Tibial artery (tissue), 4 donors: ENCODE data around the gene TNPO1.
A peak's percentile ranks its signal among the peaks of the same experiment; 100 is the strongest.

Experiments
- DNase-seq, 2 donors: peaks; one replicate each; pipeline ENCODE4 v3.0.0-alpha.2; 2019
- H3K27ac ChIP-seq, 2 donors: fragments of 200-600 bp; sonication (generic) in 1 of 2; 1 replicate in 1 of 2; 2 replicates in 1 of 2; pipeline ENCODE4 v1.5.1; 2018 to 2019; ENCODE audit warnings: mild to moderate bottlenecking in 1 of 2
- H3K27me3 ChIP-seq, 2 donors: fragments of 200-600 bp; sonication (generic) in 1 of 2; one replicate each; pipeline versions ENCODE4 v1.5.1 to v1.6.0; 2016 to 2019
- H3K36me3 ChIP-seq, 3 donors: fragments of 200-600 bp; sonication (generic) in 2 of 3; one replicate each; pipeline ENCODE4 v1.5.1; 2016 to 2019; ENCODE audit warnings: mild to moderate bottlenecking in 2 of 3
- H3K4me1 ChIP-seq, 4 donors: fragments of 200-600 bp; sonication (generic) in 2 of 4; 1 replicate in 3 of 4; 2 replicates in 1 of 4; pipeline ENCODE4 v1.5.1; 2016 to 2019
- H3K4me3 ChIP-seq, 2 donors: fragments of 200-600 bp; sonication (generic) in 1 of 2; 1 replicate in 1 of 2; 2 replicates in 1 of 2; pipeline ENCODE4 v1.5.1; 2018 to 2019; ENCODE audit warnings: mild to moderate bottlenecking in 2 of 2
- H3K9me3 ChIP-seq, 3 donors: fragments of 200-600 bp; sonication (generic) in 1 of 3; one replicate each; pipeline ENCODE4 v1.5.1; 2016 to 2019
- intact Hi-C: fragments of 100-400 bp; cut with DNase I; formaldehyde crosslinking; loops from one replicate; pipeline ENCODE4 v1.15.0; 2023; ENCODE audit warnings: low total_unique reads
- TF ChIP-seq, protein P1 (sequence below), 2 experiments: fragments of 200-600 bp in 1 of 2; fragments of 450-650 bp in 1 of 2; IDR thresholded peaks; one replicate each; pipeline ENCODE4 v1.5.1; 2017 to 2019; ENCODE audit warnings: antibody characterized with exemption in 2 of 2, mild to moderate bottlenecking in 1 of 2, moderate library complexity in 1 of 2

Gene TNPO1

GRCh38 chr5:72831685-72832084 is 15.2 kb downstream of the TNPO1 start:
- intact Hi-C loops: no loop called here
- Histone ChIP-seq H3K27me3 (no peaks in the 10 kb centered on the region), H3K36me3 (no peaks in the 10 kb centered on the region), H3K27ac (no peak overlapping the region), H3K4me3 (no peak overlapping the region), H3K4me1 (no peaks in the 10 kb centered on the region), H3K9me3 (no peaks in the 10 kb centered on the region)
- no peak for DNase-seq
- TF ChIP-seq, protein P1, sequence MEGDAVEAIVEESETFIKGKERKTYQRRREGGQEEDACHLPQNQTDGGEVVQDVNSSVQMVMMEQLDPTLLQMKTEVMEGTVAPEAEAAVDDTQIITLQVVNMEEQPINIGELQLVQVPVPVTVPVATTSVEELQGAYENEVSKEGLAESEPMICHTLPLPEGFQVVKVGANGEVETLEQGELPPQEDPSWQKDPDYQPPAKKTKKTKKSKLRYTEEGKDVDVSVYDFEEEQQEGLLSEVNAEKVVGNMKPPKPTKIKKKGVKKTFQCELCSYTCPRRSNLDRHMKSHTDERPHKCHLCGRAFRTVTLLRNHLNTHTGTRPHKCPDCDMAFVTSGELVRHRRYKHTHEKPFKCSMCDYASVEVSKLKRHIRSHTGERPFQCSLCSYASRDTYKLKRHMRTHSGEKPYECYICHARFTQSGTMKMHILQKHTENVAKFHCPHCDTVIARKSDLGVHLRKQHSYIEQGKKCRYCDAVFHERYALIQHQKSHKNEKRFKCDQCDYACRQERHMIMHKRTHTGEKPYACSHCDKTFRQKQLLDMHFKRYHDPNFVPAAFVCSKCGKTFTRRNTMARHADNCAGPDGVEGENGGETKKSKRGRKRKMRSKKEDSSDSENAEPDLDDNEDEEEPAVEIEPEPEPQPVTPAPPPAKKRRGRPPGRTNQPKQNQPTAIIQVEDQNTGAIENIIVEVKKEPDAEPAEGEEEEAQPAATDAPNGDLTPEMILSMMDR (IDR thresholded peaks at IDR 0.05): no peak

- H3K9me3 ChIP-seq: no peaks in the 10 kb centered on the region
- intact Hi-C loops: no loop called here
- H3K4me1 ChIP-seq: peaks cover 0 to 24% (median 4%) of the 10 kb centered on the region in 4 donors
- no peaks in the 10 kb centered on the region for H3K27me3 ChIP-seq
- H3K36me3 ChIP-seq: no peaks in the 10 kb centered on the region
- no peak for DNase-seq
- no peak overlapping the region for H3K27ac ChIP-seq
- no peak overlapping the region for H3K4me3 ChIP-seq
- TF ChIP-seq, protein P1 (IDR thresholded peaks at IDR 0.05): no peak
These were observed 18.5 kb downstream of the TNPO1 start for GRCh38 chr5:72834924-72835323.

DNA sequence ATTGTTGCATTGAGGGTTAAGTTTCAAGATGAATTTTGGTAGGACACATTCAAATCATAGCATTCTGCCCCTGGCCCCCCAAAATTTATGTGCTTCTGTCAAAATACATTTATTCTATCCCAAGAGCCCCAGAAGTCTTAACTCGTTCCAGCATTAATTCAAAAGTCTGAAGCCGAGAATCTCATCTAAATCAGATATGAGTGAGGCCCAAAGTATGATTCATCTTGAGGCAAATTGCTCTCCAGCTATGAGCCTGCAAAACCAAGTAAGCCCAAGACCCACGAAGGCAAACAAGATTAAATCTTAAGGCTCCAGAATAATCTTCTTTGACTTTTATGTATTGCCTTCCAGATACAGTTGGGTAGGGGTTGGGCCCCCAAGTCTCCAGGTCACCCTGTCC is 19.2 kb downstream of the TNPO1 start:
- TF ChIP-seq, protein P1 (IDR thresholded peaks at IDR 0.05): no peak
- H3K4me3 ChIP-seq: no peak overlapping the region
- no peaks in the 10 kb centered on the region for H3K27me3 ChIP-seq
- no peak overlapping the region for H3K27ac ChIP-seq
- no peaks in the 10 kb centered on the region for H3K9me3 ChIP-seq
- H3K4me1 ChIP-seq: peaks cover 0 to 28% (median 5%) of the 10 kb centered on the region in 4 donors
- no peaks in the 10 kb centered on the region for H3K36me3 ChIP-seq
- intact Hi-C loops: no loop called here
- no peak for DNase-seq

- DNase-seq: no peak
- intact Hi-C loops: no loop called here
- H3K36me3 ChIP-seq: no peaks in the 10 kb centered on the region
- TF ChIP-seq, protein P1 (IDR thresholded peaks at IDR 0.05): no peak
- H3K9me3 ChIP-seq: no peaks in the 10 kb centered on the region
- H3K27me3 ChIP-seq: no peaks in the 10 kb centered on the region
- no peak overlapping the region for H3K27ac ChIP-seq
- H3K4me1 ChIP-seq: peaks cover 0 to 35% (median 8%) of the 10 kb centered on the region in 4 donors
- H3K4me3 ChIP-seq: no peak overlapping the region
These were observed 20.3 kb downstream of the TNPO1 start for GRCh38 chr5:72836810-72837209.

DNA sequence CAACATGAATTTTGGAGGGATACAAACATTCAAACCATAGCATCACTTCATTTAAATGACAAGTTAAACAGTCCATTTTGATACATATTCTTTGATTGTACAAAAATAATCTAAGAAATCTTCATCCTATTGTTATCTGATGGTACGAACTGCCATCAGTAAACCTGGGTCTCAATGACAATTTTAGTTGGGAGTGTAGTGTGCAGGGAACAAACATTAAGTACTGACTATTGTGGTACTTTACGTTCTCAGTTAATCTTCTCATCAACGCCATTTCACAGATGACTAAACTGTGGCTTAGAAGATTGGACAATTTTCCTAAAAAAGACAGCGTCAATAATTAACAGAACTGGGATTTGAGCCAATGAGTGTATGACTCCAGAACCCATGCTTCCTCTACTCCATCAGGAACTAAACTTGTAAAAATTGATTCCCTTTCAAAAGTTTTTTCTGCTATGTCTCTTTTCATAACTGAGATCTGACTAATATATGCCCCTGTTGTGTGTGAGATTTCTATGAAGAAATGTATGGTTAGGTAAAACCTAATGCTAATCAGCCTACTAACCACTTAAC is 21.1 kb downstream of the TNPO1 start:
- no peaks in the 10 kb centered on the region for H3K36me3 ChIP-seq
- H3K27ac ChIP-seq: peak overlapping the region in 1 of 2 donors; percentile 61
- H3K4me3 ChIP-seq: no peak overlapping the region
- peaks cover 0 to 43% (median 11%) of the 10 kb centered on the region in 4 donors for H3K4me1 ChIP-seq
- DNase-seq: no peak
- intact Hi-C loops: no loop called here
- no peaks in the 10 kb centered on the region for H3K9me3 ChIP-seq
- no peaks in the 10 kb centered on the region for H3K27me3 ChIP-seq
- TF ChIP-seq, protein P1 (IDR thresholded peaks at IDR 0.05): no peak

DNA sequence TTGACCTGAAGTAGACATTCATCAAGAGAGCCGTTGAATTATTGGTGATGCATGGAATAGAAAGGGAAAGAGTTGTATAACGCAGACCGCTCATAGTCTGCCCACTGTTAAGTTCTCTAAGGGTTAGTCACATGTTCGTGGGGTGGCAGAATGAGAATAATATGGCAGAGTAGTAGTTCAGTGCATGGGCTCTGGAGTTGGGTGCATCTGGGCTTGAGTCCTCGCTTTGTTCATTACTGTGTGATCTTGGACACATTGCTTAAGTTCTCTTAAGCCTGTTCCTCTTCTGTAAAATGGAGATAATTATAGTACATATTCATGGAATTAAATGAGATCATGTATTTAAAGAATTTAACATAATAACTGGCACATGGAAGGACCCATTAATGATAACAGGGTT is 23.6 kb downstream of the TNPO1 start:
- TF ChIP-seq, protein P1 (IDR thresholded peaks at IDR 0.05): no peak
- intact Hi-C loops: no loop called here
- Histone ChIP-seq H3K4me3 (no peak overlapping the region), H3K9me3 (no peaks in the 10 kb centered on the region), H3K27ac (peak overlapping the region in 1 of 2 donors; percentile 61), H3K27me3 (no peaks in the 10 kb centered on the region), H3K4me1 (peaks cover 0 to 66% (median 16%) of the 10 kb centered on the region in 4 donors), H3K36me3 (no peaks in the 10 kb centered on the region)
- no peak for DNase-seq
